Measurements from ENCODE around the gene MUTYH.
"Not testable (repeated sequence)": the region's sequence is repeated elsewhere in the genome, so short reads cannot be mapped to it uniquely, and the experiment has no call there.

MUTYH gene

DNA sequence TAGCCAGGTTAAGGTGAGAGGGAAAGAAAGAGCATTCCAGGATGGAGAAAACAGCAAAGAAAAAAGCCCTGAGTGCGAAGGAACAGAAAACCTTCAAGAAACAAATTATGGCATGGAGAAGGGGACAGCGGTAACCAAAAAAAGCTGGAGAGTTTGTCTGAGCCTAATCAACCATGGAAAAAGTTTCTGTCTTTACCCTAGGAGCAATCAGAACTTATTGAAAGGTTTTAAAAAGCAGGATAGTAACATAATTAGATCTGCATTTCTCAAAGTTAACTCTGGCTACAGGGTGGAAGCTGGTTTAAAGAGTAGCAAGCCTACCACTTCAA, 39.6 kb downstream of the MUTYH start:
- TF ChIP-seq, protein P1, sequence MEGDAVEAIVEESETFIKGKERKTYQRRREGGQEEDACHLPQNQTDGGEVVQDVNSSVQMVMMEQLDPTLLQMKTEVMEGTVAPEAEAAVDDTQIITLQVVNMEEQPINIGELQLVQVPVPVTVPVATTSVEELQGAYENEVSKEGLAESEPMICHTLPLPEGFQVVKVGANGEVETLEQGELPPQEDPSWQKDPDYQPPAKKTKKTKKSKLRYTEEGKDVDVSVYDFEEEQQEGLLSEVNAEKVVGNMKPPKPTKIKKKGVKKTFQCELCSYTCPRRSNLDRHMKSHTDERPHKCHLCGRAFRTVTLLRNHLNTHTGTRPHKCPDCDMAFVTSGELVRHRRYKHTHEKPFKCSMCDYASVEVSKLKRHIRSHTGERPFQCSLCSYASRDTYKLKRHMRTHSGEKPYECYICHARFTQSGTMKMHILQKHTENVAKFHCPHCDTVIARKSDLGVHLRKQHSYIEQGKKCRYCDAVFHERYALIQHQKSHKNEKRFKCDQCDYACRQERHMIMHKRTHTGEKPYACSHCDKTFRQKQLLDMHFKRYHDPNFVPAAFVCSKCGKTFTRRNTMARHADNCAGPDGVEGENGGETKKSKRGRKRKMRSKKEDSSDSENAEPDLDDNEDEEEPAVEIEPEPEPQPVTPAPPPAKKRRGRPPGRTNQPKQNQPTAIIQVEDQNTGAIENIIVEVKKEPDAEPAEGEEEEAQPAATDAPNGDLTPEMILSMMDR (IDR thresholded peaks at IDR 0.05; ENCODE audit: low read depth, low read length) = no peak
- DNase-seq (ENCODE audit: low read depth in 2 of 2) = no peak
- H3K4me3 ChIP-seq (replicated peaks in 1 of 2; ENCODE audit: low read depth in 2 of 2, low read length in 2 of 2) = no peak overlapping the region

DNA sequence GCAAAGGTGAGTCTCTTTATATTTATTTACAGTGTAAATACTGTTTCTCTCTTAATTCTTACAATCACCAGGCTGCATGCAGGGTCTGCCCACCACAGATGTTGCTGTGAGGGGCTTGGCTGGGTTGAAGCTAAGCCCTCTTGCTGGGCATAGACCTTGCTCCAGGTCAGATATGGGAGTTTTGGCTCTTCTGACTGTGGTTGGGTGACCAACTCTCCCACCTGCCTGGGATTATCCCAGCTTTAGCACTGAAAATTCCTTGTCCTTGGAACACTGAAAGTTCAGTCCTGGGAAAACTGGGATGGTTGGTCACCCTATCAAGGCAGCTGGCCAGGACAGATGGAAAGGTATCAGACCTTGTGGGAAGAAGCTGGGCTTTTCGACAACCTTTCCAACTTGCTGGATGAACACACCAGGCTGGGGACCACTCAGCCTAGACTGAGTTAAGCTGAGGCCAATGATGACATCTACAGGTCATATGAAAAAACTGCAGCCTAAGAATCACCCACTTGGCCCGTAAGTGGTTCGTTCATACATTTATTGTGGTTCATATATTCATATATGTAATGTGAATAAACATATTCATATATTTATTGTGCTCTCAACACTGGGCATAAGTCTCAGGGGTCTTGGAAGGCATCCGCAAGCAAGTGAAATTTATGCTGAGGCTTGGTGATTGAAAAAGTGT, 40.1 kb downstream of the MUTYH start:
- no peak overlapping the region for H3K4me3 ChIP-seq (replicated peaks in 1 of 2; ENCODE audit: low read depth in 2 of 2, low read length in 2 of 2)
- DNase-seq (ENCODE audit: low read depth in 2 of 2) = peak; percentile 89
- TF ChIP-seq, protein P1 (IDR thresholded peaks at IDR 0.05; ENCODE audit: low read depth, low read length) = peak; percentile 78

DNA sequence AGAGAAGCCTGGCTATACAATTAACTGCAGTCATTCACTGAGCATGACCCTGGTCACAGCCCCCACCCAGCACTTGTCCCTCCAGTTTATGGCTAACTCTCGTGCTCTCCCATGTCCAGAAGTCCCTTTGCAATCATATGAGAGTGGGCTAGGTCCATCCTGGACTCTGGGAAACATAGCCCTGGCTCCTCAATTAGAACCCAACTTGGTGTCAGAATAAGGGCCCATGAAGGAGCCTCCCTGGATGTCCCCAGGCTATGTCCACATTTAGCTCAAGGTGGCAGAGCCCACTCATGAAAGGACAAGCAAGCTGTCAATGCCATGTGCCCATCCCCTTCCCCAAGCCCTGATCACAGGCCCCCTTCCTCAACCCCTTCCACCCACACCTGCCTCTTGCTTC, 40.9 kb downstream of the MUTYH start:
- no peak for DNase-seq (ENCODE audit: low read depth in 2 of 2)
- TF ChIP-seq, protein P1 (IDR thresholded peaks at IDR 0.05; ENCODE audit: low read depth, low read length) = no peak

DNA sequence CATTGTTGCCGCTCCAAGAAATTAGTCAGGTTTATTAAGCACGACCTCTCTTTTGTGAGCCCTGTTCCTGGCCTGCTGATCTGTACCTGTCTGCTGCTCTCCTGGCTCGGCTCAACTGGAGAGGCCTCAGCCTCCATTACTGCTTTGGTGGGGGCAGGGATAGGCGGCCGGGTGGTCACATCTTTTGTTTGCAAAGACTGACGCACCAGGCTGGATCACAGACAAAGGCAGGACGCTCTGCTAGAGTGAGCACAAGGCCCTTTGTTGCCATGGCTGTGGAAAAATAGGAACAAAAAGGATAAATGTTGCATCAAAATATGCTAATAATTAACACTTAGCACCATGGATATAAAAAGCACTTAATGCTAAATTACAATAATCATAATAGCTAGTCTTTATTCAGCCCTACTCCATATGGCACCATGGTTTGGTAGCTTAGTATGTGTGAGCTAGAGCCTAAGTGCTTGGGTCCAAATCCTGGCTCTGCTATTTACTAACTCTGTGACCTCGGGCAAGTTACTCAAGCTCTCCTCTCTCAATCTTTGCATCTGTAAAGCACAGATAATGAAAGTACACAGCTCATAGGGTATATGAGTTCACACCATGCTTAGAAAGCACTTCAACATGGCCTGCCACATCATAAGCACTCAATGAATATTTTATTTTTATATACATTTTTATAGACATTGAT, 42.4 kb downstream of the MUTYH start:
- no peak for DNase-seq (ENCODE audit: low read depth in 2 of 2)
- TF ChIP-seq, protein P1 (IDR thresholded peaks at IDR 0.05; ENCODE audit: low read depth, low read length) = no peak
- no peak overlapping the region for H3K4me3 ChIP-seq (replicated peaks in 1 of 2; ENCODE audit: low read depth in 2 of 2, low read length in 2 of 2)

More for the DNA sequence above, 40.9 kb downstream of the MUTYH start:
- H3K4me3 ChIP-seq (replicated peaks in 1 of 2; ENCODE audit: low read depth in 2 of 2, low read length in 2 of 2) = no peak overlapping the region

DNA sequence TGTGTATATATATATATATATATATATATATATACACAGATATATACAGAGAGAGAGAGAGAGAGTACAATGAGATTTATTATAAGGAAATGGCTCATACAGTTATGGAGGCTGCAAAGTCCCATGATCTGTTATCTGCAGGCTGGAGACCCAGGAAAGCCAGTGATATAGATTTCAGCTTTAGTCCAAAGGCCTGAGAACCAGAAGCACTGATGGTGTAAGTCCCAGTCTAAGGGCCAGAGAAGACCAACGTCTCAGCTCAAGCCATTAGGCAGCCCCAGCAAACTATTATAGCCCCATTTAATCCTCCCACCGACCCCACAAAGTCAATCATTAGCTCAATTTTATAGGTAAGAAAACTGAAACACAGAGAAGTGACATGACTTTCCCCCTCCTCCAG, 48.5 kb downstream of the MUTYH start:
- DNase-seq (ENCODE audit: low read depth in 2 of 2) = no peak
- TF ChIP-seq, protein P1 (IDR thresholded peaks at IDR 0.05; ENCODE audit: low read depth, low read length) = no peak
- H3K4me3 ChIP-seq (replicated peaks in 1 of 2; ENCODE audit: low read depth in 2 of 2, low read length in 2 of 2) = no peak overlapping the region

DNA sequence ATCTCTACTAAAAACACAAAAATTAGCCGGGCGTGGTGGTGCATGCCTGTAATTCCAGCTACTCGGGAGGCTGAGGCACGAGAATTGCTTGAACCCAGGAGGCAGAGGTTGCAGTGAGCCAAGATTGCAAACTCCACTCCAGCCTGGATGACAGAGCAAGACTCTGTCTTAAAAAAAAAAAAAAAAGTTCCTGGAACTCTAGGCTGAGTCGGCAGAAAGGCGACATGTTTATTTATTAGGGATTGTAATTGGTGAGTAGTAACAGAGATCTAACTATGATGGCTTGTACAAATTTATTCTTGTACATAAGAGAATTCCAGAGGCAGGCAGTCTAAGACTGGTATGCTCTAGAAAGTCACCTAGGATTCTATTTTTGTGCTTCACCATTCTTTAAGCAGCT, 49.2 kb downstream of the MUTYH start:
- H3K4me3 ChIP-seq (replicated peaks in 1 of 2; ENCODE audit: low read depth in 2 of 2, low read length in 2 of 2) = not testable (repeated sequence)

DNA sequence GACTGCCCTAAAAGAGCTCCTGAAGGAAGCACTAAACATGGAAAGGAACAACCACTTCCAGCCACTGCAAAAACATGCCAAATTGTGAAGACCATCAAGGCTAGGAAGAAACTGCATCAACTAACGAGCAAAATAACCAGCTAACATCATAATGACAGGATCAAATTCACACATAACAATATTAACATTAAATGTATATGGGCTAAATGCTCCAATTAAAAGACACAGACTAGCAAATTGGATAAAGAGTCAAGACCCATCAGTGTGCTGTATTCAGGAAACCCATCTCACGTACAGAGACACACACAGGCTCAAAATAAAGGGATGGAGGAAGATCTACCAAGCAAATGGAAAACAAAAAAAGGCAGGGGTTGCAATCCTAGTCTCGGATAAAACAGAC, 53.7 kb downstream of the MUTYH start:
- not testable (repeated sequence) for DNase-seq (ENCODE audit: low read depth in 2 of 2); H3K4me3 ChIP-seq (replicated peaks in 1 of 2; ENCODE audit: low read depth in 2 of 2, low read length in 2 of 2)

More for the DNA sequence above, 49.2 kb downstream of the MUTYH start:
- not testable (repeated sequence) for DNase-seq (ENCODE audit: low read depth in 2 of 2)

DNA sequence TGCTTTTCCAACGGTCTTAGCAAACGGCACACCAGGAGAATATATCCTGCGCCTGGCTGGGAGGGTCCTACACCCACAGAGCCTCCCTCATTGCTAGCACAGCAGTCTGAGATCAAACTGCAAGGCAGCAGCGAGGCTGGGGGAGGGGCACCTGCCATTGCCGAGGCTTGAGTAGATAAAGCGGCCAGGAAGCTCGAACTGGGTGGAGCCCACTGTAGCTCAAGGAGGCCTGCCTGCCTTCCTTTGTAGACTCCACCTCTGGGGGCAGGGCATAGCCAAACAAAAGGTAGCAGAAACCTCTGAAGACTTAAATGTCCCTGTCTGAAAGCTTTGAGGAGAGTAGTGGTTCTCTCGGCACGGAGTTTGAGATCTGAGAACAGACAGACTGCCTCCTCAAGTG, 55.4 kb downstream of the MUTYH start:
- H3K4me3 ChIP-seq (replicated peaks in 1 of 2; ENCODE audit: low read depth in 2 of 2, low read length in 2 of 2); DNase-seq (ENCODE audit: low read depth in 2 of 2): not testable (repeated sequence)

Measured in cardiac fibroblast (primary cell).